RWPE1 (cell line): ENCODE measurements around the gene ASGR2.
"Not testable (repeated sequence)": the region's sequence is repeated elsewhere in the genome, so short reads cannot be mapped to it uniquely, and the experiment has no call there.

Experiments
- CTCF ChIA-PET: fragments of 350-600 bp; sonication (Branson Sonifier 250); formaldehyde crosslinking; extraction: SDS; loops from one replicate; lab custom pipeline; 2021; lab: Yijun Ruan, JAX
- POLR2A ChIA-PET: fragments of 400-600 bp; formaldehyde crosslinking; extraction: SDS; loops from one replicate; lab custom pipeline; 2020; ENCODE audit warnings: antibody characterized with exemption; ENCODE audit not compliant: low non-redundant PET; lab: Yijun Ruan, JAX
- DNase-seq: peaks from one replicate; pipeline ENCODE4 v3.0.0; 2012; ENCODE audit warnings: low spot score
- H3K27ac ChIP-seq: fragments of 450-650 bp; 2 replicates; pipeline ENCODE4 v1.5.1; 2017
- TF ChIP-seq, protein P1 (sequence below): fragments of 450-650 bp; conservative IDR thresholded peaks from 2 replicates; pipeline ENCODE4 v1.5.1; 2017; ENCODE audit warnings: low read depth, mild to moderate bottlenecking

ASGR2 gene

DNA sequence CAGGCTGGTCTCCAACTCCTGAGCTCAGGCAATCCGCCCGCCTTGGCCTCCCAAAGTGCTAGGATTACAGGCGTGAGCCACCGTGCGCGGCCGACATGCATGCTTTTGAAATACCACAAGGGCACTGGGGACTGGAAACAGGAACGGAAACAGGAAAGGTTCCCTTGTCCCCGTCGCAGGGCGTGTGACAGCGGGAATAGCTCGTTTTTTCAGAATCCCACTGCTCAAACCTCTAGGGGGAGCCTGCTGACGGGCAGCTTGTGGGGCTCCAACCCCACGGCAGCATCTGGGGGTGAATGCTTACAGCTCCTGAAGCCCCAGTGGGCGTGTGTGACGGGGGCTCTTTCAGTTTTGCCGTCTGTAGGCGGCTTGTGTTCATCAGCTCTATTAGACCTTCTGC, 18.8 kb upstream of the ASGR2 start:
- no peak for DNase-seq
- TF ChIP-seq, protein P1, sequence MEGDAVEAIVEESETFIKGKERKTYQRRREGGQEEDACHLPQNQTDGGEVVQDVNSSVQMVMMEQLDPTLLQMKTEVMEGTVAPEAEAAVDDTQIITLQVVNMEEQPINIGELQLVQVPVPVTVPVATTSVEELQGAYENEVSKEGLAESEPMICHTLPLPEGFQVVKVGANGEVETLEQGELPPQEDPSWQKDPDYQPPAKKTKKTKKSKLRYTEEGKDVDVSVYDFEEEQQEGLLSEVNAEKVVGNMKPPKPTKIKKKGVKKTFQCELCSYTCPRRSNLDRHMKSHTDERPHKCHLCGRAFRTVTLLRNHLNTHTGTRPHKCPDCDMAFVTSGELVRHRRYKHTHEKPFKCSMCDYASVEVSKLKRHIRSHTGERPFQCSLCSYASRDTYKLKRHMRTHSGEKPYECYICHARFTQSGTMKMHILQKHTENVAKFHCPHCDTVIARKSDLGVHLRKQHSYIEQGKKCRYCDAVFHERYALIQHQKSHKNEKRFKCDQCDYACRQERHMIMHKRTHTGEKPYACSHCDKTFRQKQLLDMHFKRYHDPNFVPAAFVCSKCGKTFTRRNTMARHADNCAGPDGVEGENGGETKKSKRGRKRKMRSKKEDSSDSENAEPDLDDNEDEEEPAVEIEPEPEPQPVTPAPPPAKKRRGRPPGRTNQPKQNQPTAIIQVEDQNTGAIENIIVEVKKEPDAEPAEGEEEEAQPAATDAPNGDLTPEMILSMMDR, result no peak
- POLR2A ChIA-PET, result no interaction called here
- CTCF ChIA-PET, result interaction anchor here (1.0 to 5.4 kb wide), 3 partner anchors 44 to 87 kb away, joined by 3 to 63 read pairs (median 6); no protein-coding TSS in a partner anchor
- H3K27ac ChIP-seq, result no peak overlapping the region

DNA sequence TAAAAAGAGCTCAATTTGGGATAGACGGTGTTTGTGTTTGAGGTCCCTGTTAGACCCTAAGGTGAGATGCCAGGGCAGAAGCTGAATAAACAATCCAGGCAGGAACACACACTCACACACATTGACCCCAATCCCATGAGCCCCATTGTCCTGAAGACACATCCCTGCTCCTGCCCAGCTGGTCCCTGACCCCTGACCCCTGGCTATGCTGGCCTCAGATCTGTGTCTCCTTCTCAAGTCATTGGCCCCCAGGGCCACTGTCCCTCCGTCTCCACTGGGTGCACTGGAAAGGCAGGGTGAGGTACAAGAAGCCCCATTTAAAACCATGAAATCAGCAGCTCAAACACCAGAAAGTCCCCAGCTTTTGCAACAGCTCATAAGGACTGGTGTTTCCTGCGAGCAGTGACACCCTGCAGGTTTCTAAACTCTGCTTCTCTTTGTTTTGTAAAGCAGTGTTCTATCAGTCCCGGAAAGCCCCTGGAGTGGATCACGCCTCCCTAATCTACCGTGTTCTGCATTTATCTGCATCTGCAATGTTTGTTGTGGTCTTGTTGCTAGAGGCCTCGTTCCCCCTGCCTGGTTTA, 18.0 kb upstream of the ASGR2 start:
- TF ChIP-seq, protein P1, result no peak
- DNase-seq, result no peak
- CTCF ChIA-PET, result interaction anchor here (1.4 to 5.4 kb wide), 3 partner anchors 45 to 86 kb away, joined by 6 to 63 read pairs (median 6); no protein-coding TSS in a partner anchor
- POLR2A ChIA-PET, result no interaction called here
- H3K27ac ChIP-seq, result no peak overlapping the region

DNA sequence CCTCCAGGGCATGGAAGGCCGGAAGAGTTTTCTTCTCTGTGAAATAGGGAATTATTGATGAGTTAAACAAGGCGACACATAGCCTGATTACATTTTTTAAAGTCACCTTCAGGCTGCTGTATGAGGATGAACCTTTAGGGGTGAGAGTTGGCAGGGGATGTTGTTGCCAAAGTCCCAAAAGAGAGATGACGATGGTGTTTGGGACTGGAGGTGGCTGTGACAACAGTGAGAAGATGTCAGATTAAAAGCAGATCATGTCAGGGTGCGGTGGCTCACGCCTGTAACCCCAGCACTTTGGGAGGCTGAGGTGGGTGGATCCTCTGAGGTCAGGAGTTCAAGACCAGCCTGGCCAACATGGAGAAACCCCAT, 16.8 kb upstream of the ASGR2 start:
- ChIA-PET POLR2A (no interaction called here), CTCF (interaction anchor here (0.6 to 1.5 kb wide), 4 partner anchors 46 to 85 kb away, joined by 3 to 7 read pairs (median 6); no protein-coding TSS in a partner anchor)
- no peak overlapping the region for H3K27ac ChIP-seq
- TF ChIP-seq, protein P1, result no peak
- no peak for DNase-seq

DNA sequence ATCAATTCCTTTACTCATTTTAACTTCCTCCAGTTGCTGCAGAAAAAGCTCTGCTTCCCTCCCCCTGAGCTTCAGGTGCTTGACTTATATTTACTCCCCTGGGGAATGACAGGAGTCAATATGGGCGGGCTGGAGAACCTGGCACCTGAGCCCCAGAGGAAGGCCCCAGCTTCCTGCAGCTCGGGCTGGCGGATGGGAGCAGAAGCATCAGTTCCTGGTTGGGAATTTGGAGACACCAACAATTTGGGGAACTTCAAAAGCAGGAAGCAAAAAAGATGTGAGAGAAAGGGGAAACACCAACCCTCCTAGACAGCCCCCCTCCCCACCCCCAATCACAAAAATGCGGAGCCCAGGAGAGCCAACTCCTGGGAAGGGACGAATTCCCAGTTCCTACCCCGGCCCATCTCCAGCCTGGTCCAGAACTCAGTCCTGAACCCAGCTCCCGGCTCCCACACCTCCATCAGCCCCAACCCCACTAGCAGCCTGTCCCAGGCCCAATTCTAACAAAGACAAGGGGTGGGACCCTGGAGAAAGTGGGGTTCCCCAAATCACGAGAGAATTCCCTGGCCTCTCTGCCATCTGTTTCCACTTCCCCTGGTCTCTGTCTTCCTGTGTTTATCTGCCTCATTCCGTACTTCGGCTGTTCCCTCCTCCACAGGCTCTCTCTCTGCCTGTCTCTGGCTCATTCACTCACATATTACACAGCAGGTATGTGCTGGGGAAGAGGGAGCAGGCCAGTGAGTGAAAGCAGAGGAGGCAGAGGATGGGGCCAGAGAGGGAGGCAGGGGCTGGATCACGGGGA, 16.2 kb upstream of the ASGR2 start:
- ChIA-PET CTCF (interaction anchor here (0.6 to 1.5 kb wide), 7 partner anchors 46 to 219 kb away, joined by 3 to 7 read pairs (median 5); no protein-coding TSS in a partner anchor), POLR2A (no interaction called here)
- H3K27ac ChIP-seq, result no peak overlapping the region
- DNase-seq, result no peak
- TF ChIP-seq, protein P1, result no peak

DNA sequence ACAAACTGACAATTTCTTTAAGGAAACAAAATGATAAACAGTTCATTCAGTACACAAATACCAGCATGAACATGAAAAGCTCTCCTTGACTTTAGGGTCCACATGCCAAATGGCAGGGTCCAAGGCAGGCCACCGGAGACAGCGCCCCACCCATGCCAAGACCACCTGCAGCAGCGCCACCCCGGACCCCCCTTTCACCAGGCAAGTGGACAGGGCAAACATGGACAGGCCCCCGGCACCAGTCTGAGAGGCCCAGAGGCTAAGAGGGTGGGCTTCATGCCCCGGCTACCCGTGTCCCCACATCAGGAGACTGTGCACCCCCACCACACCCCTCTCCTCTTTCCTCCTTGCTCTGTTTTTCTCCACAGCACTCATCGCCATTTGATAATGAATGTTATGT, 14.7 kb upstream of the ASGR2 start:
- DNase-seq, result no peak
- TF ChIP-seq, protein P1, result no peak
- ChIA-PET POLR2A (no interaction called here), CTCF (interaction anchor here (0.6 to 0.7 kb wide), 3 partner anchors 121 to 1832 kb away, joined by 3 to 4 read pairs (median 3); partner anchors contain the start of gene SLC2A4)
- H3K27ac ChIP-seq, result no peak overlapping the region

GRCh38 chr17:7128160-7128559, 13.5 kb upstream of the ASGR2 start:
- TF ChIP-seq, protein P1, result no peak
- DNase-seq, result no peak
- POLR2A ChIA-PET, result no interaction called here
- H3K27ac ChIP-seq, result no peak overlapping the region
- CTCF ChIA-PET, result interaction anchor here (0.6 kb wide), 1 partner anchor 348 kb away, joined by 3 read pairs; no protein-coding TSS in a partner anchor

DNA sequence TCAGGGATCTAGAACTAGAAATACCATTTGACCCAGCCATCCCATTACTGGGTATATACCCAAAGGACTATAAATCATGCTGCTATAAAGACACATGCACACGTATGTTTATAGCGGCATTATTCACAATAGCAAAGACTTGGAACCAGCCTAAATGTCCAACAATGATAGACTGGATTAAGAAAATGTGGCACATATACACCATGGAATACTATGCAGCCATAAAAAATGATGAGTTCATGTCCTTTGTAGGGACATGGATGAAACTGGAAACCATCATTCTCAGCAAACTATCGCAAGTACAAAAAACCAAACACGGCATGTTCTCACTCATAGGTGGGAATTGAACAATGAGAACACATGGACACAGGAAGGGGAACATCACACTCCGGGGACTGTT, 12.9 kb upstream of the ASGR2 start:
- POLR2A ChIA-PET, H3K27ac ChIP-seq, DNase-seq, CTCF ChIA-PET: not testable (repeated sequence)

DNA sequence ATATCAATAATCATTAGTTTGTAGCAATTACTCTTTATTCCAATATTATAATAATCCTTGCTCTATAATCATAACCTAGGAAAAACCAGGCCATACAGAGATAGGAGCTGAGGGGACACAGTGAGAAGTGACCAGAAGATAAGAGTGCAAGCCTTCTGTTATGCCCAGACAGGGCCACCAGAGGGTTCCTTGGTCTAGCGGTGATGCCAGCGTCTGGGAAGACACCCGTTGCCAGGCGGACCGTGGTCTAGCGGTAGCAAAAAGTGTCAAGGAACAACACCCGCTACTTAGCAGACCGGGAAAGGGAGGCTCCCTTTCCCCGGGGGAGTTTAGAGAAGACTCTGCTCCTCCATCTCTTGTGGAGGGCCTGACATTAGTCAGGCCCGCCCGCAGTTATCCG, 11.8 kb upstream of the ASGR2 start:
- CTCF ChIA-PET, result interaction anchor here (0.5 kb wide), 2 partner anchors 70 to 224 kb away, joined by 4 to 7 read pairs; no protein-coding TSS in a partner anchor

More for the DNA sequence above, 11.8 kb upstream of the ASGR2 start:
- POLR2A ChIA-PET, H3K27ac ChIP-seq, DNase-seq: not testable (repeated sequence)
